Measurements from ENCODE around the gene PACC1.

PACC1 gene

DNA sequence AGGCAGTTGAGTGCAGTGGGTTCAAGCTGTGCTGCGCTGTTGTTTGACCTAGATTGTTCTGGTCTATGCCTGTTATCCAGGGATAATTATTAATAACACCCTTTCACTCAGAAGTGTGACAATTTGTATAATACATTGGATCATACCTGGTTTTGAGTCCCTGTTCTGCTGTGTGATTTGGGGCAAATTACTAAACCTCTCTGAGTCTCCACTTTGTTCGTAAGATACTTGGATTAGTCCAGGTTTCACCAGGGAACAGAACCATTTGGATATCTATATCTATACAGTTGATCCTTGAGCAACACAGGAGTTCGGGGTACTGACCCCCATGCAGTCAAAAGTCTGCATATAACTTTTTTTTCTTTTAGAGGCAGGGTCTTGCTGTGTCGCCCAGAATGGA lies 20.3 kb upstream of the PACC1 start:
- Histone ChIP-seq H3K9me3 (ENCODE audit: insufficient read depth, low read depth, low read length) (no peaks in the 10 kb centered on the region), H3K27ac (ENCODE audit: low read depth, low read length) (no peak overlapping the region), H3K4me3 (ENCODE audit: low read length) (no peak overlapping the region), H3K36me3 (ENCODE audit: insufficient read depth, low read length) (no peaks in the 10 kb centered on the region), H3K27me3 (ENCODE audit: insufficient read depth, low read length) (peaks cover 18% of the 10 kb centered on the region), H3K4me1 (ENCODE audit: insufficient read depth, low read length) (peaks cover 15% of the 10 kb centered on the region), H3K9ac (ENCODE audit: low read depth, low read length) (no peak overlapping the region)
- 95% methylated on average over 3 of the region's 4 CpGs for WGBS

GRCh38 chr1:212433577-212434462 lies 19.1 kb upstream of the PACC1 start:
- 75% methylated on average over 12 of the region's 17 CpGs for WGBS
- peaks cover 15% of the 10 kb centered on the region for H3K4me1 ChIP-seq (ENCODE audit: insufficient read depth, low read length)
- H3K27ac ChIP-seq (ENCODE audit: low read depth, low read length): no peak overlapping the region
- no peaks in the 10 kb centered on the region for H3K36me3 ChIP-seq (ENCODE audit: insufficient read depth, low read length)
- peak overlapping the region; percentile 83 for H3K4me3 ChIP-seq (ENCODE audit: low read length)
- H3K9me3 ChIP-seq (ENCODE audit: insufficient read depth, low read depth, low read length): no peaks in the 10 kb centered on the region
- peaks cover 18% of the 10 kb centered on the region for H3K27me3 ChIP-seq (ENCODE audit: insufficient read depth, low read length)
- H3K9ac ChIP-seq (ENCODE audit: low read depth, low read length): no peak overlapping the region; the same call in 1 of the 2 replicates

DNA sequence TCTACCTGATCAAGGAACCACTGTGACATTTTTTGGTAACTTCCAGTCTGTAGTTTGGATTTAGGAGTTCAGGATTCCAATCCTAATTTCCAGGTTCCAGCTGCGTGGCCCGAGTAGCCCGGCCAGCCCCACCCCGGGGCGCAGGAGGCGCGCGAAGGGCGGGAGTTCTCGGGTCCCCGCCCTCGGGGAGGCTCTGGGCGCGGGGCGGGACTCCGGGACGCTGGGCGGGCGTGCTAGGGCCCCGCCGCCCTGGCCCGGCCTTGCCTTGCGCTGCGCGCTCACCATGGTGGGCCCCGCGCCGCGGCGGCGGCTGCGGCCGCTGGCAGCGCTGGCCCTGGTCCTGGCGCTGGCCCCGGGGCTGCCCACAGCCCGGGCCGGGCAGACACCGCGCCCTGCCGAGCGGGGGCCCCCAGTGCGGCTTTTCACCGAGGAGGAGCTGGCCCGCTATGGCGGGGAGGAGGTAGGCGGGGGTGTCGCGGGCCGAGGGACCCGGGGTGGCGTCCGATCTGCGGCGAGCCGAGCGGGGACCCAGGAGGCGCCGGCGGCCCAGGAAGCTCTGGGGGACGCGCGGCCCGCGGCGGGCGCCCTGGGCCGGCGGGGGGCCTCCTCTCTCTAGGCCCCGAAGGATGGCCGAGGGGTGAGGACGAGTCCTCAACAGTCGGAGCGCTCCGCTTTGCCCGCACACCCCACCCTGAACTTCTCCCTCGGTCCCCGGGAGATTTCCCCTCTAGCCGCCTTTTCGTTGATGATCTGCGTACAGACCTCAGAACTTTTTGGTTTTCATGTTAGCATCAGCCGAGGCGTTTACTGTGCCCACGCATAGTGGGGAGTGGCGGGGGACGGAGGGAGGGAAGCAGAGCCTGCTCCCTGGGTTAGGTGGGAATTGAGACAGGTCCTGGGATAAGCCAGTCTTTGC lies 18.2 kb upstream of the PACC1 start, which contains the start of gene NENF:
Gene NENF (plus strand): TSS at position 260 of the 916 bp plus-strand sequence. CDS start 24 bp downstream, at position 284.
- Histone ChIP-seq H3K27me3 (ENCODE audit: insufficient read depth, low read length) (peaks cover 18% of the 10 kb centered on the region), H3K27ac (ENCODE audit: low read depth, low read length) (no peak within 1 kb of the TSS), H3K4me1 (ENCODE audit: insufficient read depth, low read length) (peaks cover 15% of the 10 kb centered on the region), H3K36me3 (ENCODE audit: insufficient read depth, low read length) (no peaks in the 10 kb centered on the region), H3K9me3 (ENCODE audit: insufficient read depth, low read depth, low read length) (no peaks in the 10 kb centered on the region), H3K9ac (ENCODE audit: low read depth, low read length) (peak within 1 kb of the TSS; percentile 61), H3K4me3 (ENCODE audit: low read length) (peak within 1 kb of the TSS; percentile 83)
- 2% methylated on average over 86 of the region's 86 CpGs for WGBS

GRCh38 chr1:212432272-212432660 lies 17.6 kb upstream of the PACC1 start:
- Histone ChIP-seq H3K36me3 (ENCODE audit: insufficient read depth, low read length) (no peaks in the 10 kb centered on the region), H3K9ac (ENCODE audit: low read depth, low read length) (peak overlapping the region; percentile 61; the same call in 1 of the 2 replicates), H3K9me3 (ENCODE audit: insufficient read depth, low read depth, low read length) (no peaks in the 10 kb centered on the region), H3K4me1 (ENCODE audit: insufficient read depth, low read length) (peaks cover 15% of the 10 kb centered on the region), H3K27me3 (ENCODE audit: insufficient read depth, low read length) (peaks cover 18% of the 10 kb centered on the region), H3K27ac (ENCODE audit: low read depth, low read length) (no peak overlapping the region), H3K4me3 (ENCODE audit: low read length) (peak overlapping the region; percentile 83)
- 61% methylated on average over 5 of the region's 5 CpGs for WGBS

DNA sequence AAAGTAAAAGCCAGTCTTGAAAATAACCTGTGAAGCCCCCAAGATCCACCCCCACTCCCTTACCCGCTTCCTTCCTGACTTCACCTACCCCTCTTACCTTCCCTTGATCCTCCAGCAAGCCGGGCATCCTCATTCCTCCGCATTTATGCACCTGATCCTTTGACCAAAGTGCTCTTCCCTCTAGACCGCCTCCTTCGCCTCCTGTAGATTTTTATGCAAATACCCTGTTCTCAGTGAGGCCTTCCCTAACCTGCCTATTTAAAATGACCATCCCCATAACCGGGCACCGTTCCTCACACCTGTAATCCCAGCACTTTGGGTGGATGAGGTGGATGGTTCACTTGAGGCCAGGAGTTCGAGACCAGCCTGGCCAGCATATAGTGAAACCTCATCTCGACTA lies 17.0 kb upstream of the PACC1 start:
- Histone ChIP-seq H3K4me3 (ENCODE audit: low read length) (no peak overlapping the region), H3K27me3 (ENCODE audit: insufficient read depth, low read length) (peaks cover 18% of the 10 kb centered on the region), H3K9me3 (ENCODE audit: insufficient read depth, low read depth, low read length) (no peaks in the 10 kb centered on the region), H3K4me1 (ENCODE audit: insufficient read depth, low read length) (peaks cover 15% of the 10 kb centered on the region), H3K27ac (ENCODE audit: low read depth, low read length) (no peak overlapping the region), H3K36me3 (ENCODE audit: insufficient read depth, low read length) (no peaks in the 10 kb centered on the region), H3K9ac (ENCODE audit: low read depth, low read length) (no peak overlapping the region)
- 54% methylated on average over 6 of the region's 9 CpGs for WGBS

DNA sequence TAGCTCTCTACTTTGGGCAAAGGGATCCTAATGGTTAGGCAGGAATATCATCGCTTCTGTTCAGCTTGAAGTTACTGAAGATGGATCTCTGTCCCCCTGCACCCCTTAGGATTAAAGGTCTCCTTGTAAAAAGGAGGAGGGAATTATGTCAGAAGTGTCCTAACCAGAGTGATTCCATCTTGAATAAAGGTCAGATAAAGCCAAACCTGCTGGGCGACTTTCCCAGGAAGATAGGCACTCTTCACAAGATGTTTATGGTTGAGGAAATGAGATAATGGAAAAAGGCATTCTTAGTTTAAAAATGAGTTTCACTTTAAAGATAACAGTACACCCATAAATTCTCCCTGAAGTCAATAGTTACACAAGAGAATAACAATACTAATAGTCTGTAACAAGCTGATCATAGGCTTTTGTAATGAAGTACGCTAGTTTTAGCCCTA lies 16.3 kb upstream of the PACC1 start:
- no peak overlapping the region for H3K9ac ChIP-seq (ENCODE audit: low read depth, low read length)
- no peak overlapping the region for H3K4me3 ChIP-seq (ENCODE audit: low read length)
- H3K9me3 ChIP-seq (ENCODE audit: insufficient read depth, low read depth, low read length): no peaks in the 10 kb centered on the region
- H3K27me3 ChIP-seq (ENCODE audit: insufficient read depth, low read length): peaks cover 18% of the 10 kb centered on the region
- H3K36me3 ChIP-seq (ENCODE audit: insufficient read depth, low read length): no peaks in the 10 kb centered on the region
- H3K27ac ChIP-seq (ENCODE audit: low read depth, low read length): no peak overlapping the region
- 92% methylated on average over 3 of the region's 3 CpGs for WGBS
- H3K4me1 ChIP-seq (ENCODE audit: insufficient read depth, low read length): peaks cover 15% of the 10 kb centered on the region

DNA sequence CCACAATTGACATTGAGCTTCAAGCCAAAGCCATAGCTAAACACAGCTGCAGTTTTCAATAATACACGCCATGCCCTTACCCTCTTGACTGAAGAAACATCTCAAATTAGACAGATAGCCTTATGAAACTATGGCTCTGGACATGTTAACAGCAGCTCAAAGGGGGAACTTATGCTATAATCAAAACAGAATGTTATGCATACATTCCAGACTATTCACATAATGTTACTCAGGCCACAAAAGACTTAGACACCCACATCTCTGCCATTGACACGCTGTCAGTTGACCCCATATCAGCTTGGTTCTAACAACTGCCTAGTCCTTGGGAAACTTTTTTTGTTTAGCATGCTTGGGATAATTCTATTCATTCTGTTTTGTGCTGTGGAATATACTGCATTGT lies 15.7 kb upstream of the PACC1 start:
- Histone ChIP-seq H3K9ac (ENCODE audit: low read depth, low read length) (no peak overlapping the region), H3K36me3 (ENCODE audit: insufficient read depth, low read length) (no peaks in the 10 kb centered on the region), H3K27ac (ENCODE audit: low read depth, low read length) (no peak overlapping the region), H3K4me3 (ENCODE audit: low read length) (no peak overlapping the region), H3K27me3 (ENCODE audit: insufficient read depth, low read length) (peaks cover 18% of the 10 kb centered on the region), H3K9me3 (ENCODE audit: insufficient read depth, low read depth, low read length) (no peaks in the 10 kb centered on the region), H3K4me1 (ENCODE audit: insufficient read depth, low read length) (peaks cover 15% of the 10 kb centered on the region)
- WGBS: 91% methylated on average over 2 of the region's 2 CpGs

- no peak overlapping the region for H3K4me3 ChIP-seq (ENCODE audit: low read length)
- WGBS: 91% methylated on average over 5 of the region's 5 CpGs
- H3K4me1 ChIP-seq (ENCODE audit: insufficient read depth, low read length): peaks cover 15% of the 10 kb centered on the region
- no peaks in the 10 kb centered on the region for H3K36me3 ChIP-seq (ENCODE audit: insufficient read depth, low read length)
- H3K9me3 ChIP-seq (ENCODE audit: insufficient read depth, low read depth, low read length): no peaks in the 10 kb centered on the region
- H3K27ac ChIP-seq (ENCODE audit: low read depth, low read length): no peak overlapping the region
- H3K9ac ChIP-seq (ENCODE audit: low read depth, low read length): no peak overlapping the region
- peaks cover 10% of the 10 kb centered on the region for H3K27me3 ChIP-seq (ENCODE audit: insufficient read depth, low read length)
Observed at GRCh38 chr1:212428496-212428895, 13.8 kb upstream of the PACC1 start.

GRCh38 chr1:212423879-212424278 lies 9.2 kb upstream of the PACC1 start:
- WGBS: 89% methylated on average over 3 of the region's 3 CpGs
- H3K4me3 ChIP-seq (ENCODE audit: low read length): no peak overlapping the region
- no peaks in the 10 kb centered on the region for H3K9me3 ChIP-seq (ENCODE audit: insufficient read depth, low read depth, low read length)
- H3K27me3 ChIP-seq (ENCODE audit: insufficient read depth, low read length): 0 out of 2 replicates have a peak, but pooled peaks cover 3% of the 10 kb centered on the region
- H3K27ac ChIP-seq (ENCODE audit: low read depth, low read length): no peak overlapping the region
- no peaks in the 10 kb centered on the region for H3K4me1 ChIP-seq (ENCODE audit: insufficient read depth, low read length)
- no peaks in the 10 kb centered on the region for H3K36me3 ChIP-seq (ENCODE audit: insufficient read depth, low read length)
- H3K9ac ChIP-seq (ENCODE audit: low read depth, low read length): no peak overlapping the region

GRCh38 chr1:212421165-212421564 lies 6.5 kb upstream of the PACC1 start:
- Histone ChIP-seq H3K9ac (ENCODE audit: low read depth, low read length) (no peak overlapping the region), H3K4me3 (ENCODE audit: low read length) (no peak overlapping the region), H3K36me3 (ENCODE audit: insufficient read depth, low read length) (no peaks in the 10 kb centered on the region), H3K27ac (ENCODE audit: low read depth, low read length) (no peak overlapping the region), H3K27me3 (ENCODE audit: insufficient read depth, low read length) (0 out of 2 replicates have a peak, but pooled peaks cover 3% of the 10 kb centered on the region), H3K9me3 (ENCODE audit: insufficient read depth, low read depth, low read length) (no peaks in the 10 kb centered on the region), H3K4me1 (ENCODE audit: insufficient read depth, low read length) (no peaks in the 10 kb centered on the region)
- 100% methylated on average over 1 of the region's 2 CpGs for WGBS

All from HUES64 (cell line).